Measurements from ENCODE around the gene CASP9.
A peak's percentile ranks its signal among the peaks of the same experiment; 100 is the strongest.
"Not testable (repeated sequence)": the region's sequence is repeated elsewhere in the genome, so short reads cannot be mapped to it uniquely, and the experiment has no call there.

The CASP9 gene

GRCh38 chr1:15466955-15467625 lies 56.9 kb downstream of the CASP9 start:
- not testable (repeated sequence) for DNase-seq

- no peak for DNase-seq
Observed at GRCh38 chr1:15465674-15466073, 58.3 kb downstream of the CASP9 start.

GRCh38 chr1:15463926-15464322 lies 60.1 kb downstream of the CASP9 start:
- DNase-seq: not testable (repeated sequence)

GRCh38 chr1:15463064-15463800 lies 60.8 kb downstream of the CASP9 start:
- DNase-seq: peak; percentile 81

- DNase-seq: no peak
Observed at GRCh38 chr1:15460708-15461095, 63.3 kb downstream of the CASP9 start.

GRCh38 chr1:15459771-15460707 lies 64.0 kb downstream of the CASP9 start:
- DNase-seq: no peak

GRCh38 chr1:15458388-15458787 lies 65.6 kb downstream of the CASP9 start:
- DNase-seq: not testable (repeated sequence)

GRCh38 chr1:15457585-15457984 lies 66.4 kb downstream of the CASP9 start:
- DNase-seq: no peak

- DNase-seq: no peak
Observed at GRCh38 chr1:15456313-15456954, 67.6 kb downstream of the CASP9 start, which contains the start of gene CELA2A. CELA2A (plus strand) TSS chr1:15456732; CDS start chr1:15456754, 22 bp downstream.

- no peak for DNase-seq
Observed at GRCh38 chr1:15455522-15455921, 68.5 kb downstream of the CASP9 start.

- DNase-seq: no peak
Observed at GRCh38 chr1:15454256-15454655, 69.8 kb downstream of the CASP9 start.

- no peak for DNase-seq
Observed at GRCh38 chr1:15453734-15454133, 70.3 kb downstream of the CASP9 start.

GRCh38 chr1:15452866-15453571 lies 71.0 kb downstream of the CASP9 start:
- DNase-seq: no peak

- no peak for DNase-seq
Observed at GRCh38 chr1:15452216-15452615, 71.8 kb downstream of the CASP9 start.

GRCh38 chr1:15451014-15451722 lies 72.8 kb downstream of the CASP9 start:
- no peak for DNase-seq

- DNase-seq: no peak
Observed at GRCh38 chr1:15449567-15449966, 74.4 kb downstream of the CASP9 start.

GRCh38 chr1:15448877-15449462 lies 75.0 kb downstream of the CASP9 start:
- no peak for DNase-seq

- DNase-seq: no peak
Observed at GRCh38 chr1:15446212-15446611, 77.8 kb downstream of the CASP9 start.

GRCh38 chr1:15445390-15446122 lies 78.5 kb downstream of the CASP9 start:
- DNase-seq: no peak
